ENCODE results near the gene RBMS1. TPM values are rescaled to one million over a fixed set of nuclear protein-coding genes. Genes with fewer than 3 reads are reported as not detected.
A peak's percentile ranks its signal among the peaks of the same experiment; 100 is the strongest.

Gene RBMS1
- total RNA-seq, 1 experiment from 2014 or later: 65.4 TPM

- POLR2A ChIA-PET: no interaction called here
- H3K9me3 Mint-ChIP-seq (ENCODE audit: unreplicated experiment): no peaks in the 10 kb centered on the region
Measured at GRCh38 chr2:160437273-160437672, 56.3 kb downstream of the RBMS1 start.

GRCh38 chr2:160434254-160434948 is 59.2 kb downstream of the RBMS1 start:
- Mint-ChIP-seq H3K9me3 (ENCODE audit: unreplicated experiment) (no peaks in the 10 kb centered on the region), H3K4me1 (ENCODE audit: insufficient read depth, unreplicated experiment) (peaks cover 16% of the 10 kb centered on the region), H3K27me3 (ENCODE audit: insufficient read depth, unreplicated experiment) (no peaks in the 10 kb centered on the region), H3K27ac (ENCODE audit: low read depth, unreplicated experiment) (no peak overlapping the region), H3K4me3 (ENCODE audit: unreplicated experiment) (no peak overlapping the region), H3K36me3 (ENCODE audit: insufficient read depth, unreplicated experiment) (no peaks in the 10 kb centered on the region)
- BruUV-seq (replicated peaks): no TSS peak
- ChIA-PET CTCF (interaction anchor here (0.5 to 1.4 kb wide), 7 partner anchors 8 to 561 kb away, joined by 3 to 5 read pairs (median 3); no protein-coding TSS in a partner anchor), POLR2A (interaction anchor here (0.7 to 1.7 kb wide), 4 partner anchors 11 to 535 kb away, joined by 3 to 5 read pairs (median 4); no protein-coding TSS in a partner anchor)
- DNase-seq (ENCODE audit: unreplicated experiment): no peak
- intact Hi-C loops (cut with micrococcal nuclease): loop anchor here (10.0 kb wide), 1 partner anchor 310 kb away; no protein-coding TSS in a partner anchor
- TF ChIP-seq, protein P1, sequence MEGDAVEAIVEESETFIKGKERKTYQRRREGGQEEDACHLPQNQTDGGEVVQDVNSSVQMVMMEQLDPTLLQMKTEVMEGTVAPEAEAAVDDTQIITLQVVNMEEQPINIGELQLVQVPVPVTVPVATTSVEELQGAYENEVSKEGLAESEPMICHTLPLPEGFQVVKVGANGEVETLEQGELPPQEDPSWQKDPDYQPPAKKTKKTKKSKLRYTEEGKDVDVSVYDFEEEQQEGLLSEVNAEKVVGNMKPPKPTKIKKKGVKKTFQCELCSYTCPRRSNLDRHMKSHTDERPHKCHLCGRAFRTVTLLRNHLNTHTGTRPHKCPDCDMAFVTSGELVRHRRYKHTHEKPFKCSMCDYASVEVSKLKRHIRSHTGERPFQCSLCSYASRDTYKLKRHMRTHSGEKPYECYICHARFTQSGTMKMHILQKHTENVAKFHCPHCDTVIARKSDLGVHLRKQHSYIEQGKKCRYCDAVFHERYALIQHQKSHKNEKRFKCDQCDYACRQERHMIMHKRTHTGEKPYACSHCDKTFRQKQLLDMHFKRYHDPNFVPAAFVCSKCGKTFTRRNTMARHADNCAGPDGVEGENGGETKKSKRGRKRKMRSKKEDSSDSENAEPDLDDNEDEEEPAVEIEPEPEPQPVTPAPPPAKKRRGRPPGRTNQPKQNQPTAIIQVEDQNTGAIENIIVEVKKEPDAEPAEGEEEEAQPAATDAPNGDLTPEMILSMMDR (IDR thresholded peaks at IDR 0.05; ENCODE audit: unreplicated experiment): no peak

More at GRCh38 chr2:160437273-160437672, 56.3 kb downstream of the RBMS1 start:
- no peak overlapping the region for H3K4me3 Mint-ChIP-seq (ENCODE audit: unreplicated experiment)
- no peak for DNase-seq (ENCODE audit: unreplicated experiment)
- CTCF ChIA-PET: interaction anchor here (1.6 kb wide), 1 partner anchor 533 kb away, joined by 5 read pairs; no protein-coding TSS in a partner anchor
- intact Hi-C loops (cut with micrococcal nuclease): loop anchor here (10.0 kb wide), 1 partner anchor 308 kb away; no protein-coding TSS in a partner anchor
- no peaks in the 10 kb centered on the region for H3K36me3 Mint-ChIP-seq (ENCODE audit: insufficient read depth, unreplicated experiment)
- no TSS peak for BruUV-seq (replicated peaks)
- H3K27ac Mint-ChIP-seq (ENCODE audit: low read depth, unreplicated experiment): no peak overlapping the region
- H3K27me3 Mint-ChIP-seq (ENCODE audit: insufficient read depth, unreplicated experiment): no peaks in the 10 kb centered on the region
- TF ChIP-seq, protein P1 (IDR thresholded peaks at IDR 0.05; ENCODE audit: unreplicated experiment): no peak
- peaks cover 6% of the 10 kb centered on the region for H3K4me1 Mint-ChIP-seq (ENCODE audit: insufficient read depth, unreplicated experiment)

DNA sequence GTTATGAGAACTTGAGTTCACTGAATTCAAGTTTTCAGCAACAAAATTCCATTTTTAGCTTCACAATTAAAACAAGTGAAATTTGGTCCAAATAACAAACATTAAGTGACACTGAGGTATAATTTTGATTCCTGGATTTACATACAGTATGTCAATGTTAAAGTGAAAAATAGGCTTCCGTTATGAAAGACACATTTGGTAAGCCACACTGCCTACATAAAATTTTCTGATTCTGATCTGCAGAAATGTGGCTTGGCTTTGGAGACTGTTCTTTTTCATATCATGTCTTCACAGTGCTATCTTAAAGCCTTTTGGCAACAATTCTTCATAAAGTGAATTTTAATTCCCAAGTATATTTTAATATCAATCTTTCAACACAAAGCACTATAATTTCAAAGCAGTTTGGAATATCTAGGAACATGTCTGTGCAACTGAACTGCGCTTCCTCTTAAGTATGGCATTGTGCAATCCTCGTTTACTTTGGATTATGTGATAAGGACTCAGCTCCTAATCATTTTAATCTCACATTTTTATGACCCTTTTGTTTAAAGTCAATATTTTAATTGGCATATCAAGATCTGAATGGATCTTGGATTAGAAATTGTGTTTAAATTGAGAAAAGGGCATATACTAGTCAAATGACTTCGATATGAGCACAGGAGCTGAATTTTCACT is 60.0 kb downstream of the RBMS1 start:
- TF ChIP-seq, protein P1 (IDR thresholded peaks at IDR 0.05; ENCODE audit: unreplicated experiment): no peak
- Mint-ChIP-seq H3K4me1 (ENCODE audit: insufficient read depth, unreplicated experiment) (peaks cover 16% of the 10 kb centered on the region), H3K27ac (ENCODE audit: low read depth, unreplicated experiment) (peak overlapping the region; percentile 31), H3K36me3 (ENCODE audit: insufficient read depth, unreplicated experiment) (no peaks in the 10 kb centered on the region), H3K4me3 (ENCODE audit: unreplicated experiment) (no peak overlapping the region), H3K9me3 (ENCODE audit: unreplicated experiment) (no peaks in the 10 kb centered on the region), H3K27me3 (ENCODE audit: insufficient read depth, unreplicated experiment) (no peaks in the 10 kb centered on the region)
- ChIA-PET CTCF (interaction anchor here (0.5 to 6.7 kb wide), 12 partner anchors 9 to 561 kb away, joined by 3 to 46 read pairs (median 4); no protein-coding TSS in a partner anchor), POLR2A (interaction anchor here (0.6 to 1.7 kb wide), 8 partner anchors 12 to 318 kb away, joined by 3 to 5 read pairs (median 4); no protein-coding TSS in a partner anchor)
- no TSS peak for BruUV-seq (replicated peaks)
- intact Hi-C loops (cut with micrococcal nuclease): loop anchor here (2.0 to 10.0 kb wide), 2 partner anchors 311 to 629 kb away; no protein-coding TSS in a partner anchor
- DNase-seq (ENCODE audit: unreplicated experiment): no peak

GRCh38 chr2:160432633-160433032 is 61.0 kb downstream of the RBMS1 start:
- H3K27me3 Mint-ChIP-seq (ENCODE audit: insufficient read depth, unreplicated experiment): no peaks in the 10 kb centered on the region
- intact Hi-C loops (cut with micrococcal nuclease): loop anchor here (2.0 to 10.0 kb wide), 2 partner anchors 312 to 630 kb away; no protein-coding TSS in a partner anchor

More at GRCh38 chr2:160432633-160433032, 61.0 kb downstream of the RBMS1 start:
- H3K4me1 Mint-ChIP-seq (ENCODE audit: insufficient read depth, unreplicated experiment): peaks cover 23% of the 10 kb centered on the region
- H3K4me3 Mint-ChIP-seq (ENCODE audit: unreplicated experiment): no peak overlapping the region
- H3K27ac Mint-ChIP-seq (ENCODE audit: low read depth, unreplicated experiment): peak overlapping the region; percentile 31
- ChIA-PET CTCF (interaction anchor here (0.6 to 6.7 kb wide), 9 partner anchors 28 to 562 kb away, joined by 3 to 46 read pairs (median 3); no protein-coding TSS in a partner anchor), POLR2A (interaction anchor here (0.6 to 1.4 kb wide), 8 partner anchors 11 to 443 kb away, joined by 3 to 4 read pairs (median 4); no protein-coding TSS in a partner anchor)
- TF ChIP-seq, protein P1 (IDR thresholded peaks at IDR 0.05; ENCODE audit: unreplicated experiment): peak; percentile 14
- no peaks in the 10 kb centered on the region for H3K9me3 Mint-ChIP-seq (ENCODE audit: unreplicated experiment)
- H3K36me3 Mint-ChIP-seq (ENCODE audit: insufficient read depth, unreplicated experiment): no peaks in the 10 kb centered on the region
- peak; percentile 83 for DNase-seq (ENCODE audit: unreplicated experiment)
- BruUV-seq (replicated peaks): no TSS peak
